Activated naive CD8-positive, alpha-beta T cell (primary cell): ENCODE data around the gene CPED1.

Experiments used
- H3K27ac Mint-ChIP-seq: one replicate; pipeline ENCODE4 v1.8.0; 2021; ENCODE audit warnings: mixed read lengths
- H3K27me3 Mint-ChIP-seq: one replicate; pipeline ENCODE4 v1.8.0; 2021; ENCODE audit warnings: mixed read lengths
- H3K36me3 Mint-ChIP-seq: one replicate; pipeline ENCODE4 v1.8.0; 2021; ENCODE audit warnings: mixed read lengths
- H3K4me1 Mint-ChIP-seq: one replicate; pipeline ENCODE4 v1.8.0; 2021; ENCODE audit warnings: low read depth, mixed read lengths
- H3K4me3 Mint-ChIP-seq: one replicate; pipeline ENCODE4 v1.8.0; 2021; ENCODE audit warnings: mild to moderate bottlenecking, mixed read lengths
- H3K9me3 Mint-ChIP-seq: one replicate; pipeline ENCODE4 v1.8.0; 2021; ENCODE audit warnings: low read depth, mixed read lengths

Gene CPED1

DNA sequence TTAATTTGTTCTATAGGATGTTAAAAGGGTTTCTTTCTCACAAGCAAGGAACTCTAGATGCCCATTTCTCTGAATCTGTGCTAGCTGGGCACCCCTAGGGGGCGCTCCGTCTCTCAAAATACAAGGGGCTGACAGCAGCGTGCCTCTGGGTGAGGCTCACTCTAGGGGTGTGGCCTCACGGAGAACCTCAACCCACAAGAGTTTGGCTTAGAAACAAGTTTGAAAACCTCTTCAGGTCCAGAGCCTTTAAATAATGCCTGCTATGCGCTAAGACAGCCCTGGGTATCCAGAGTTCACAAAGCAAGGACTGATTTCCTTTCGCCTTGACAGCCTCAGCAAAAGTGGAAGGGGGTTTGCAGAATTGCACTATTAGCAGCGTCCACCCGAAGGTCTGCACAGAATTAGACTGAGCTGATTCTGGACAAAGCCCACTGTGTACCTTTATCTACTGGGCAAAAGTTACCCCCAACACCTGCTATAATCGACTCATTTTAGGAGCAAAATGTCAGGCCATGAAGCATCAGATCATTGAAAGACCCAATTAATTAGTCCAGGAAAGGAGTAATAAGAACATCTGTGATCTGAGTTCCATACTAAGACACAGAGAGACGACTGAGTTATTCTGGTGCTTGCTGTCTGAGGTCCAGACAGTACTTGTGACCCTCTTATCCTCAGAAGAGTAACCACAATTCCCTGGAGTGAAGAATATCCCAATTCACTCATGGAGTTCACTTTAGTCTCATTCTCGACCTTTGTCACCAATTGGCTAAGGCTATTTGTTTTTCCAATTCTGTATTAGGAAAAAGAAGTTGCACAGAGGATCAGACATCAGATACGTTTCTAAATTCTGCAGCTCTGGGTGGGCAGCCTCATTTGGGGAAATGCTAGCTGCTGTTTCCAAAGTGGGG, 574 bp upstream of the CPED1 start:
- Mint-ChIP-seq H3K4me1 (peaks cover 17% of the 10 kb centered on the region), H3K9me3 (no peaks in the 10 kb centered on the region), H3K4me3 (peak overlapping the region; percentile 79), H3K27ac (no peak overlapping the region), H3K36me3 (no peaks in the 10 kb centered on the region), H3K27me3 (peaks cover 42% of the 10 kb centered on the region)

GRCh38 chr7:120989257-120990220, 1.0 kb downstream of the CPED1 start:
- Mint-ChIP-seq H3K27me3 (peaks cover 42% of the 10 kb centered on the region), H3K4me1 (peaks cover 17% of the 10 kb centered on the region), H3K4me3 (peak overlapping the region; percentile 79), H3K9me3 (no peaks in the 10 kb centered on the region), H3K27ac (no peak overlapping the region), H3K36me3 (no peaks in the 10 kb centered on the region)

- Mint-ChIP-seq H3K9me3 (no peaks in the 10 kb centered on the region), H3K4me3 (no peak overlapping the region), H3K36me3 (no peaks in the 10 kb centered on the region), H3K27me3 (peaks cover 41% of the 10 kb centered on the region), H3K27ac (no peak overlapping the region), H3K4me1 (peaks cover 18% of the 10 kb centered on the region)
Observed at GRCh38 chr7:120990468-120991118, 2.1 kb downstream of the CPED1 start.

DNA sequence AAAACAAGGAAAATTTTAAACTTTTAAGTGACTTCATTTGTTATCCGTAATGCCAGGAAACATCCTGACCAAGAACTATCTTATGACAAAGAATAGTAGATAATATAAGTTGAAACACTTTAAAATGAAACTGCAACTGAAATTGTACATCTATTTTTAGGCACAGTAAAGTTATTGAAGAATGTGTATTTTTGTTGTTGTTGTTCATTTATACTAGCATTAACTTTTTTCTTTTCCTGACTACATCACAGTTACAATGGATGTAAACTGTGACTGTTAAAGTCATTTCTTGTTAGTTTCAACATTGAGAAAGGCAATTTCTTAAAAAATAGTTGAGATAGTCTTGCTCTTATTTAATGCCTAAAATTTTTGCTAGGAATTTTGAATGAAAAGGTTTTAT, 2.6 kb downstream of the CPED1 start:
- Mint-ChIP-seq H3K27ac (no peak overlapping the region), H3K36me3 (no peaks in the 10 kb centered on the region), H3K4me3 (no peak overlapping the region), H3K27me3 (peaks cover 38% of the 10 kb centered on the region), H3K9me3 (no peaks in the 10 kb centered on the region), H3K4me1 (peaks cover 23% of the 10 kb centered on the region)

GRCh38 chr7:120991581-120991980, 3.1 kb downstream of the CPED1 start:
- H3K4me1 Mint-ChIP-seq = peaks cover 27% of the 10 kb centered on the region
- no peak overlapping the region for H3K4me3 Mint-ChIP-seq
- H3K27me3 Mint-ChIP-seq = peaks cover 34% of the 10 kb centered on the region
- H3K27ac Mint-ChIP-seq = no peak overlapping the region
- no peaks in the 10 kb centered on the region for H3K9me3 Mint-ChIP-seq
- no peaks in the 10 kb centered on the region for H3K36me3 Mint-ChIP-seq

- no peaks in the 10 kb centered on the region for H3K36me3 Mint-ChIP-seq
- H3K4me3 Mint-ChIP-seq = no peak overlapping the region
- peaks cover 30% of the 10 kb centered on the region for H3K27me3 Mint-ChIP-seq
- no peaks in the 10 kb centered on the region for H3K9me3 Mint-ChIP-seq
- peaks cover 32% of the 10 kb centered on the region for H3K4me1 Mint-ChIP-seq
- no peak overlapping the region for H3K27ac Mint-ChIP-seq
Observed at GRCh38 chr7:120992272-120992964, 3.9 kb downstream of the CPED1 start.

GRCh38 chr7:120992965-120993494, 4.5 kb downstream of the CPED1 start:
- Mint-ChIP-seq H3K27me3 (peaks cover 25% of the 10 kb centered on the region), H3K4me3 (no peak overlapping the region), H3K27ac (no peak overlapping the region), H3K4me1 (peaks cover 26% of the 10 kb centered on the region), H3K9me3 (no peaks in the 10 kb centered on the region), H3K36me3 (no peaks in the 10 kb centered on the region)

DNA sequence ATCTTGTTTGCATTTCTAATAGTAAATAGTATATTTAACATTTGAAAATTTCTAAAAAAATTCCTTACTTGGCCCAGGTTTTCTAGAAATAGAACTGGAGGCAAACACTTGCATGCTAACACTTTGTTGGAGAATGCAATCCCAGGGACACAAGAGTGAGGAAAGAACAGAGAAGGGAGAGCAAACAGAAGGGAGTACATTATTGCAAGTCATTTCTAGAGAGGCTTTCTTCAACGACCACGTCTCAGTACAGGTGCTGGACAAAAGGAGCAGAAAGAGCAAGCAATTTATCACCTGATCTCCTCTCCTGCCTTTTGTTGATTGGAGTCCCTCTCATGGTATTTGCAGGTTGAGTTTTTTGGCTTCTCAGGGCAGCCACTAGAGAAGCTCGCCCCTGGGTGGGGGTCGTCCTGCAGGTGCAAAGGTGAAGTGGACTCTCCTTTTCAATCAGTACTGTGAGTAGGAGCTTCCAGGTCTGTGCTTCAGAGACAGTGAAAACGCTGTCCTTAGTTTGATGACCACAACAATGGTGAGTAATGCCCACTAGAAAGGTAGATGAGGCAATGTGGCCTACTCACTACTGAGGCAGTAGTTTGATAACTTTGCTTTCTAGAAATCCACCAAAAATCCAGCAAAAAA, 5.2 kb downstream of the CPED1 start:
- H3K36me3 Mint-ChIP-seq = no peaks in the 10 kb centered on the region
- H3K27me3 Mint-ChIP-seq = peaks cover 21% of the 10 kb centered on the region
- no peaks in the 10 kb centered on the region for H3K9me3 Mint-ChIP-seq
- H3K4me3 Mint-ChIP-seq = no peak overlapping the region
- no peak overlapping the region for H3K27ac Mint-ChIP-seq
- H3K4me1 Mint-ChIP-seq = peaks cover 21% of the 10 kb centered on the region

- Mint-ChIP-seq H3K9me3 (no peaks in the 10 kb centered on the region), H3K4me3 (no peak overlapping the region), H3K36me3 (no peaks in the 10 kb centered on the region), H3K4me1 (peaks cover 17% of the 10 kb centered on the region), H3K27ac (no peak overlapping the region), H3K27me3 (peaks cover 10% of the 10 kb centered on the region)
Observed at GRCh38 chr7:120994512-120995410, 6.2 kb downstream of the CPED1 start.

- no peak overlapping the region for H3K27ac Mint-ChIP-seq
- no peaks in the 10 kb centered on the region for H3K9me3 Mint-ChIP-seq
- H3K27me3 Mint-ChIP-seq = peaks cover 6% of the 10 kb centered on the region
- peaks cover 20% of the 10 kb centered on the region for H3K4me1 Mint-ChIP-seq
- H3K4me3 Mint-ChIP-seq = no peak overlapping the region
- no peaks in the 10 kb centered on the region for H3K36me3 Mint-ChIP-seq
Observed at GRCh38 chr7:120995654-120996053, 7.1 kb downstream of the CPED1 start.

DNA sequence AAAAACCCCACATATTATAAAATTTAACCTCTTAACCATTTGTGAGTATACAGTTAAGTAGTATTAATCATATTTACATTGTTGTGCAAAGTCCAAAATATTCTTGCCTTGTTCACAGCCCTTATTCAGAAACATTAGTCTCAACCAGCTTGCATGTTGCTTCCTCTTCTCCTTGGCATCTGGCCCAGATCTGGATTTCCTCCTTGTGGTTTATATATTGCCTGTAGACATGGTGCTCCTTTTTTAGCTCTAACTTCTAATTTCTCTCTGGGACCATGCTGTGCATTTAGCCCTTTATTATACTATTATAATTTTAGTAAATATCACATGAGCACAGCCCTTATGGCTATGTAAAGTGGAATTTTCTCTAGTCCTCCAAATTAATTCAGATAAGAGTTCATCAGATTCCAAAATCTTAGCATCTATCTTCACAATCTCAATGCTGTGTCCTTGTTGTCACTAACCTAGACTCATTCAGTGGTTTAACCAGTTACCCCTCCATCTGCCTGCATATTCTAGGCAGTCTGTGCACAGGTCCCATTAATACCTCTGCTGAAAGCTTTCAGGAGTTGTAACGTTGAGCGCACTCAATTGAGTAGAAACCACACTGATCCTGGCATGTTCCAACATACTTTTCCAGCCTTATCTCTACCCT, 7.9 kb downstream of the CPED1 start:
- Mint-ChIP-seq H3K9me3 (no peaks in the 10 kb centered on the region), H3K27ac (no peak overlapping the region), H3K27me3 (peaks cover 3% of the 10 kb centered on the region), H3K4me1 (peaks cover 20% of the 10 kb centered on the region), H3K4me3 (peak overlapping the region; percentile 8), H3K36me3 (no peaks in the 10 kb centered on the region)

- H3K36me3 Mint-ChIP-seq = no peaks in the 10 kb centered on the region
- no peaks in the 10 kb centered on the region for H3K27me3 Mint-ChIP-seq
- H3K27ac Mint-ChIP-seq = no peak overlapping the region
- H3K4me3 Mint-ChIP-seq = no peak overlapping the region
- no peaks in the 10 kb centered on the region for H3K9me3 Mint-ChIP-seq
- H3K4me1 Mint-ChIP-seq = peaks cover 20% of the 10 kb centered on the region
Observed at GRCh38 chr7:120996988-120997345, 8.5 kb downstream of the CPED1 start.
